ENCODE results near the gene CRABP2.

CRABP2 gene

GRCh38 chr1:156689035-156689952, 16.1 kb downstream of the CRABP2 start:
- H3K27ac ChIP-seq (ENCODE audit: low read depth, low read length), result no peak overlapping the region

DNA sequence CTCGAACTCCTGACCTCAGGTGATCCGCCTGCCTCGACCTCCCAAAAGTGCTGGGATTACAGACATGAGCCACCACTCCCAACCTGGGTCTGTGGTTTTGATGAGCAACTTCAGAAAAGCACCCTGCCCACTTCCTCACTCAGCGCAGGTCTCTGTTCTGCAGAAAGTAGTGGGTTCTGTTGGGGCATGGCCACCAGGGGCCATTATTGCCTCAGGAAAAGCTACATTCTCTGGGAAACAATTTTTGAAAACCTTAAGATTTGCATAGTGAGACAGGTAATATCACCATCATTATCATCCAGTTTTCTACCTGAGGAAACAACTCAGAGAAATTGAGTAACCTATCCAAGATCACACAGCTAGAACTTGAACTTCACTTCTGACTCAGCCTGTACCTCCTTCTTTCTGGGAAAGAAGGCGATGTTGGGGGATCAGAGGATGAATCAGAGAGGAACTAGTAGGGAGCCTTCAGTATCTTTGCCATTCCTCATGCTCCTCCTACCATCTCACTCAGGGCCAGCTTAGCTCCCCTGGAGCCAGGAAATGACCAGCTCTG, 21.1 kb downstream of the CRABP2 start:
- Histone ChIP-seq H3K79me2 (ENCODE audit: insufficient read depth, low read length) (no peaks in the 10 kb centered on the region), H3K4me3 (ENCODE audit: insufficient read depth, low read length, poor library complexity, severe bottlenecking) (no peak overlapping the region), H3K27me3 (ENCODE audit: low read length) (no peaks in the 10 kb centered on the region), H2AFZ (ENCODE audit: low read depth, low read length, severe bottlenecking) (no peak overlapping the region), H3K9me3 (ENCODE audit: insufficient read depth, low read length) (no peaks in the 10 kb centered on the region), H3K27ac (ENCODE audit: low read depth, low read length) (no peak overlapping the region), H3F3A (ENCODE audit: insufficient read depth) (no peaks in the 10 kb centered on the region), H3K9ac (ENCODE audit: low read length) (no peak overlapping the region), H3K4me2 (ENCODE audit: low read depth, low read length, poor library complexity, severe bottlenecking) (no peak overlapping the region), H3K36me3 (ENCODE audit: low read length) (no peaks in the 10 kb centered on the region), H4K20me1 (ENCODE audit: low read depth, low read length) (no peaks in the 10 kb centered on the region), H3K9me2 (replicated peaks; ENCODE audit: insufficient read depth, low read length) (no peaks in the 10 kb centered on the region)
- TF ChIP-seq CTCF (IDR thresholded peaks at IDR 0.05; ENCODE audit: insufficient read depth, low read length, poor library complexity, severe bottlenecking), result no peak
- TF ChIP-seq EZH2phosphoT487 (conservative IDR thresholded peaks at IDR 0.05; ENCODE audit: low read length), result no peak

More at GRCh38 chr1:156689035-156689952, 16.1 kb downstream of the CRABP2 start:
- no peaks in the 10 kb centered on the region for H3K9me2 ChIP-seq (replicated peaks; ENCODE audit: insufficient read depth, low read length)
- peak overlapping the region; percentile 36 for H3K4me2 ChIP-seq (ENCODE audit: low read depth, low read length, poor library complexity, severe bottlenecking)
- no peak overlapping the region for H3K9ac ChIP-seq (ENCODE audit: low read length)
- no peak overlapping the region for H3K4me3 ChIP-seq (ENCODE audit: insufficient read depth, low read length, poor library complexity, severe bottlenecking)
- H3K36me3 ChIP-seq (ENCODE audit: low read length), result no peaks in the 10 kb centered on the region
- H3K27me3 ChIP-seq (ENCODE audit: low read length), result no peaks in the 10 kb centered on the region
- TF ChIP-seq CTCF (IDR thresholded peaks at IDR 0.05; ENCODE audit: insufficient read depth, low read length, poor library complexity, severe bottlenecking) (peak; percentile 48), EZH2phosphoT487 (conservative IDR thresholded peaks at IDR 0.05; ENCODE audit: low read length) (peak; percentile 96)
- H4K20me1 ChIP-seq (ENCODE audit: low read depth, low read length), result no peaks in the 10 kb centered on the region
- H3F3A ChIP-seq (ENCODE audit: insufficient read depth), result no peaks in the 10 kb centered on the region
- no peaks in the 10 kb centered on the region for H3K9me3 ChIP-seq (ENCODE audit: insufficient read depth, low read length)
- no peaks in the 10 kb centered on the region for H3K79me2 ChIP-seq (ENCODE audit: insufficient read depth, low read length)
- no peak overlapping the region for H2AFZ ChIP-seq (ENCODE audit: low read depth, low read length, severe bottlenecking)

DNA sequence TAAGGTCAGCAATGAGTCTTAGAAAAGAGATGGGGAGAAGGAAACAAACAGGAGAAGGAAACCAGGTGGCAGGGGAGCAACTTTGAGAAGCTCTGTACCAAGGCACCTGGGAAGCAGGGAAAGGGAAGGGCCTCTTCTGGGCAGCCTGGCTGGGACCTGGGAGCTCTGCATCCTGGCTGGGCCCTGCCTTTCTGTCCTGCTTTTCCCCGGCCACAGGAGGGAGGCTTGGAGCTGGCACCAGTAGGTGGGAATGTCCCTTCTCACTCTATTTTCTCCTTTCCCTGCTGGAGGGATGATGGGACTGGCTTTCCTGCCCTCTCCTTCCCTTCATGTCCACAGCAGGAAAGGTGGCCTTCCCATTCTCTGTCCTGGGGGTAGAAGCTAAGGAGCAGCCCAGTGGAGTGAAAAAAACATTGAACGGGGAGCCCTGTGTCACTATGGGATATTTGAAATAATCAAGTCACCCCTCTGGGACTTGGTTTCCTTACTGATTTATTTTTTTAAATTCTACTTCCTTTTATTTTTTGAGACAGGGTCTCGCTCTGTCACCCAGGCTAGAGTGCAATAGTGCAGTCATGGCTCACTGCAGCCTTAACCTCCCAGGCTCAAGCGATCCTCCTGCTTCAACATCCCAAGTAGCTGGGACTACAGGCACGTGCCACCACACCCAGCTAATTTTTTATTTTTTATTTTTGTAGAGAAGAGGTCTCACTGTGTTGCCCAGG, 23.1 kb downstream of the CRABP2 start:
- no peak overlapping the region for H3K27ac ChIP-seq (ENCODE audit: low read depth, low read length)
- H4K20me1 ChIP-seq (ENCODE audit: low read depth, low read length), result no peaks in the 10 kb centered on the region
- no peak overlapping the region for H3K4me2 ChIP-seq (ENCODE audit: low read depth, low read length, poor library complexity, severe bottlenecking)
- no peak overlapping the region for H2AFZ ChIP-seq (ENCODE audit: low read depth, low read length, severe bottlenecking)
- H3K36me3 ChIP-seq (ENCODE audit: low read length), result no peaks in the 10 kb centered on the region
- H3F3A ChIP-seq (ENCODE audit: insufficient read depth), result no peaks in the 10 kb centered on the region
- no peaks in the 10 kb centered on the region for H3K9me2 ChIP-seq (replicated peaks; ENCODE audit: insufficient read depth, low read length)
- no peaks in the 10 kb centered on the region for H3K9me3 ChIP-seq (ENCODE audit: insufficient read depth, low read length)
- no peak for TF ChIP-seq CTCF (IDR thresholded peaks at IDR 0.05; ENCODE audit: insufficient read depth, low read length, poor library complexity, severe bottlenecking)
- TF ChIP-seq EZH2phosphoT487 (conservative IDR thresholded peaks at IDR 0.05; ENCODE audit: low read length), result no peak
- no peak overlapping the region for H3K9ac ChIP-seq (ENCODE audit: low read length)
- H3K27me3 ChIP-seq (ENCODE audit: low read length), result no peaks in the 10 kb centered on the region
- no peaks in the 10 kb centered on the region for H3K79me2 ChIP-seq (ENCODE audit: insufficient read depth, low read length)
- no peak overlapping the region for H3K4me3 ChIP-seq (ENCODE audit: insufficient read depth, low read length, poor library complexity, severe bottlenecking)

Data from SU-DHL-6 (cell line).